Measurements from ENCODE around the gene GCLM.

Gene GCLM

DNA sequence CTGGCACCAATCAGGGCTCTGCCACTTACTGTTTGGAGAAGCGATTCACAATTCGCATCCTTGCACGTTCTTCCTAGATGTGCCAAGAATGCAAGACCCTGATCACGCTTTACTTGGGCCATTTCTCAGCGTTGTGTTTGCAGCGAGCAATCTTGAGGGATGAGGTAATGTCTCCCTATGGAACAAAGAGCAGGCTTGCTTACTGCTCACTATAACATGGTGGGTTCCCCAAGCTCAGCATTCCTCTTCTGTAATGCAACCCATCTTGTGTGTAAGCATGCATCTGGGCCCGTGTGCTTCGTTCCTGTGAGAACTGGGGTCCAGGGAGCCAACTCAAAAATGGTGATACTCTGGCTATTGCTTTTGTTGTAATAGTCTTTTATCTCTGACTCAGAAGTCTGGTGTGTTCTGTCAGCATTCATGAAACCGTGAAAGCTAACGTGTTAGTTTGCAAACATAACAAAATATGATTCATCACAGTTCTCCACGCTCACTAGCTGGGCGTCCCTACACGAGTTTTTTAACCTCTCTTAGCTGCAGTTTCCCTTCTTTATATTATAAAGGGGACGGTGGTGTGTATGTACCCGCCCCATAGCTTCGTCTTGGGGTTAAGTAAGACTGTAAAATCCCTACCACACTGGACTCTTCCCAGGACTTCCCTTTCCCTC lies 63.6 kb downstream of the GCLM start:
- no peak for DNase-seq

DNA sequence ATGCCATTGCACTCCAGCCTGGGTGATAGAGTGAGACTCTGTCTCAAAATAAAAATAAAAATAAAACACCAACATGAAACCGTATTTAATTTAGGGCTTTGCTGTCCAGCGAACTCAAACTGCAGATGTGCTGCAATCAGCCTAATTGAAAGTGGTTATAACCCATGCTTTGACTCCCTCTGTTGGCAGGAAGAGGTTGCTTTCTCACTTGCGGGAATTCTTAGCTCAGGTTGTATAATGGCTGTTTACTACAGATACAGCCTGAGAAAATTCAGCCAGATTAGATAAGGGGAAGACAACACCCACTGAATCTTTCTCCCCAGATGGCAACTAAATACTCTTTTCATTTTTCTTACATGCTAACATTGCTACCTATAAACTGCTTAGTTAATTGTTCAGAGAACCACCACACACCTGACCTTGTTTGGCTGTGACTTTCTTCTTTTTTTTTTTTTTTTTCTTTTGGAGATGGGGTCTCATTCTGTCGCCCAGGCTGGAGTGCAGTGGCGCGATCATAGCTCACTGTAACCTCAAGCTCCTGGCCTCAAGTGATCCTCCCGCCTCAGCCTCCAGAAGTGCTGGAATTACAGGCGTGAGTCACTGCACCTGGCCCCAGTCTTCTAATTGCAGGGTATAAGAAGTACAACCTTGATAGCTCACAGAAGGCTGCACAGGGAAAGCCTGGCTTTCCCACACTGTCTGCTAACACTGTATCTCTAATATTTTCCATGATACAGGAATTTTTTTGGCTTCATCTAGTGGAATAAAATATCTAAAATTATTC lies 64.8 kb downstream of the GCLM start:
- no peak for DNase-seq

DNA sequence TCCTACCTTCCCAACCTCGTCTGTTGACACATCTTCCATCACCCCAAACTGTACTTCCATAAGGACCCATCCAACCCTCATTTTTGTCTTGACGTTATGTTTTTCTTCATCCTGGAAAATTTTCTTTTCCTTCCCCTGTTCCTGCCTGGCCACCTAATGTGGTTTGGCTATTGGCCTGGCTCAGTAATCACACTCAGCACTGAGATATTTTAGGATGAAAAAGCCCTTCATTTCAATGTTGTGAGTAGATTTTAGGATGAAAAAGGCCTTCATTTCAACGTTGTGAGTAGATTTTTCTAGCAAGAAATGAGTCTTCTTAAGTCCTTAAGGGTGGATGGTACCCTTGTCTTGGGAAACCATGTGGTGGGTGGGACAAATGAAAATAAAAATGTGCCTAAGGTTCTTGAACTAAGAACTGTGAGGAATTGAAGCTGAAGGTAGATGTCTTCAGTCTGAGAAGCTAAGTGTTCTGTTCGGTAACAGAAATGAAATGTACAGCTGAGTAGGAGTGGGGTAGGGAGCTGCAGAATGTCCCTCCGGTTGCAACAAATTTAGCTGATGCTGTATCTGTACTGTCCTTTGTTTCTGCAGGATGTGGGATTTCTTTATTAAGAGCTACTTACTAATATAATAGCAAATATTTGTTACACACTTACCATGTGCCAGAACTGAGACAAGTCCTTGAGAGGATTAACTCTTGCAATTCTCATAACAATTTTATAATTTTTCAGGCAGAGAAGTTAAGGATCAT lies 66.3 kb downstream of the GCLM start:
- no peak for DNase-seq

DNA sequence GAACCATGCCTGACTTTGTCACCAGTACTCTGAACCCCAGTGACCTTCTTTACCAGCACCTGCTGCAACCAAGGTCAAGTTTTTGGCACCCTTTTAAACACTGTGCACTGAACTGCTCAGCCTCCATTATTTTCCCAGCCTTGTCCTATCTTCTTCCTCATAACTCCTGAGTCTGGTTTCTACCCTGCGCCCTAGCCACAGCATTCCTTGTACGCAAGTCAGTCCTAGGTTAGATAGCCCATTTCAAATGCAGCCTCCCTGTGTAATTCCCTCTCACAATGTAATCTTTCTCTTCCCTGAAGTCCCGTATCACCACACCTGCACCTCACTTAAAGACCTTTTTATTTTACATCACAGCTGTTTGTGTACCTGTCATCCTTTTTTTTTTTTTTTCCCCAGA lies 67.5 kb downstream of the GCLM start:
- DNase-seq = no peak

DNA sequence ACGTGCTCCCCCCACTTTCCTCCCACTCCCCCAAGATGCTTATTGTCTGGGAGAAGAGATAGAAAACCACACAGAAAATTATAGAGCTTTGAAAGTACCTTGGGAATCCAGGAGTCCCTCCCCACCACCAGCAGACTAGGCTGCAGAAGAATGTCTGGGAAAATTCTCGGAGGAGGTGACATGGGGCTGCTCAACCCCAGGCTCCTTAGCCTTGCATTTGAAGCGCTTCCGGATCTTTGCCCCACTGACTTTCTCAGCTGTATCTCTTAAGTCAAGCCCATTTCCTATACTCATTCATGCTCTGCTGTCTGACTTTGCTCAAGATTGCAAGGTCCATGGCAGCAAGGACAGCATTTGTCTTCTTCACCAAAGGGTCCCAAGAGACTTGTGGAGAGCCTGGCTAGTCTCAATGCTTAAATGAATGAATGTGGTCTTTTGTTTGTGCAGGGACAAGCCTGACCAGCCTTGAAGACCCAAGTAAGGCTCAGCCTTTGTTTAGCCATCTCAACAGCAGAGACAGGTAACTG lies 68.2 kb downstream of the GCLM start:
- no peak for DNase-seq

DNA sequence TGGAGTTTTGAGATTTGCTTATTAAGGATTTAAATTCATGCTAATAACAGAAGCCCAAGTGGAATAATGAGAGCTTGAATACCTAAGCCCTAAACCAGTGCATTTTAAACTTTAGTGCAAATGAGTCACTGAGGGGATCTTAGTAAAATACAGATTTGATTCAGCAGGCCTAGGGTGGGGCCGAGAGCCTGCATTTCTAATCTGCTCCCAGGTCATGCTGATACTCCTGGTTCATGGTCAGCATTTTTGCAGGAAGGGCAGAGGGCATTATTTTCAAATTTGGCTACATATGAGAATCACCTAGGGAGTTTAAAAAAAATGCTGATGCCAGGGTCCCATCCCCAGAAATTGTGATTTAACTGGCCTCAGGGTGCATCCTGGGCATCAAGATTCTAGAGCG lies 69.5 kb downstream of the GCLM start:
- no peak for DNase-seq

DNA sequence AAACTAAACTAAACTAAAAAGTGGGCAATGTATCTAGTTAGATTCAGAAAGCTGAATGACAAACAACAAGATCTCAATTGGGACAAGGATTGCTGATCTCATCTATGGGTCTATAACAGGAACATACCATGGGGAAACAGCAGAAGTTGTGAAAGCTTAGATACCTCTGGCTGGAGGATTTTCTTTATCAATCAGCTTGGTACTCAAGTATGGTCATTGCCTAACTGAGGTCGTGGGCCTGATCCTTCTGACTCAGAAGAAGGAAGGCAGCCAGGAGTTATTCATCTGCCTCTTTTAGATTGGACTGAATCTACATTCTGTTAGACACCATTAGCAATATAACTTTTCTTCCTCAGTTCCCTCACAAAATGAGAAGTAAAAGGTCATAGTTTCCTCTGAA lies 69.9 kb downstream of the GCLM start:
- DNase-seq = no peak

DNA sequence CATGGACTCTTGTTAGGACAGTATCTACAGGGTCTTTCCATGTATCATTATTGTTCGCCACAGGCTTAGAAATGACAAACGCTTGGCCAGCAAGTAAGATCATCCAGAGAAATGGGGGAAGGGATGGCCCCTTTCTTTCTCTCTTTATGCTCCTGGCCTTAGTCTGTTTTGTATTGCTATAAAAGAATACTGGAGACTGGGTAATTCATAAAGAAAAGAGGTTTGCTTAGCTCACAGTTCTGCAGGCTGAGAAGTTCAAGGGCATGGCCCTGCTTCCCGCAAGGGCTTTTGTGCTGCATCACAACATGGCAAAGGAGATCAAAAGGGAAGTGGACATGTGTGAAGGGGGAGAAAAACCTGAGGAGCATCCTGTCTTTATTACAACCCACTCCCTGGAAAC lies 71.3 kb downstream of the GCLM start:
- no peak for DNase-seq
